Muscle of back (tissue), 11 donors: ENCODE measurements around the gene EXD2. TPM values are rescaled to one million over a fixed set of nuclear protein-coding genes. Genes with fewer than 3 reads are reported as not detected.
"Not testable (repeated sequence)": the region's sequence is repeated elsewhere in the genome, so short reads cannot be mapped to it uniquely, and the experiment has no call there.

ENCODE experiments used
- DNase-seq, 3 donors: peaks; one replicate each; pipeline versions ENCODE4 v3.0.0 to v3.0.0-alpha.2; 2013
- polyA plus RNA-seq, 10 donors: library from polyadenylated mRNA; unstranded; fragments of 120-200 nt; gene quantifications; one replicate each; pipeline ENCODE4 v1.2.1, GENCODE V29; 2013; ENCODE audit not compliant: insufficient read length in 10 of 10

The EXD2 gene
- polyA plus RNA-seq, 10 donors: 12.6 to 20.6 (median 15.9) TPM

GRCh38 chr14:69277356-69277755 lies 86.1 kb downstream of the EXD2 start:
- DNase-seq: not testable (repeated sequence)

- no peak for DNase-seq
Observed at GRCh38 chr14:69280746-69281291, 89.5 kb downstream of the EXD2 start.

DNA sequence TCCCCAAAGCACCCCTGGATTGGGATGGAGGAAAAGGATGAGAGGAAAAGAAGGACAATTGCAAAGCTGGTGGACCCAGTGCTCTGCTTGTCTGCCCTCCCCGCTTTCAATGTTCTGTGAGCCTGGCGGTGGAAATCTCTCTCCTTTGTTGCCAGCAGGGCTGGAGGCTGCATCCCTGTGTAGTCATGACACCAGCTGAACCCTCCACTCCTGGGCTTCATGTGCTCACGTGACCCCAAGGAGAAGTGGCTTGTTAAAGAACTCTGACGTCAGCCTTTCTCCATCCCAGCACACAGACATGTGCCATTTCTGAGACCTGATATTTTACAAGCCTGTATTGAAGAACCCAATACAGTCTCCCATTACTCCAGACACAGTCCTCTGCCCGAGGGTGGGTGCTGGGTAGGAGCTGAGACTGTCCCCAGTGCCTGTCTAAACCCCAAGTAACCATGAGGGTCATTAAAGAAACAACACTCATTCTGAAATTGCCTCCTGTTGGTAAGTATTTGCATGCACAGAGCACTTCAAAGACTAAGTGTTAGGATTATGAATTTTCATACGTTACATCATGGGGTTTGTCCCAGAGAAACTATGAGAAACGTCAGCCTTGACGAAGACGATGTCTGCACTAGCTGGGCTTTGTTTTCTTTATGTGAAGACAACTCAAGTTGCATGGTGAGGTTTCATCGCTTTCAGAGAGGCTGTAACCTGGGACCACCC lies 90.3 kb downstream of the EXD2 start:
- DNase-seq: no peak

GRCh38 chr14:69282448-69282847 lies 91.2 kb downstream of the EXD2 start:
- DNase-seq: no peak

DNA sequence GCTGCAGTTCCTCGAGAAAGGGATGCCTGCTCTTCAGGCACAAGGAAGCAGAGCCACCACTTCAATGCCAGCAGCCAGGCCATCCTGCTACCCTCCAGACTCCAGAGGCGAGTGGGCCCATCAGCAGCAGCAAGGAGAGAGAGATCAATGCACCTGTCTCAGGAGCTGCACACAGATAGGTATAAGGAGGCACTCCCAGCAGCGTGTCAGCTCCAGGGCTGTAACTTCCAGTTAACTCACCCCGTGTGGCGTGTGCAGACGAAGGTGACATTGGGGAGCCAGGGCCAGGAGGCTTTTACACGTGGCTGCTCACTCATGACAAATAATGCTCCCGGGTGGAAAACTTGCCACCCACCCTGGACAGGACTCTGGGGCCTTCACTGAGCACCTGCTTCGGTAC lies 92.9 kb downstream of the EXD2 start:
- no peak for DNase-seq

- DNase-seq: no peak
Observed at GRCh38 chr14:69285661-69286255, 94.5 kb downstream of the EXD2 start.

- DNase-seq: peak in 1 of 3 donors; percentile 45
Observed at GRCh38 chr14:69287098-69288010, 96.1 kb downstream of the EXD2 start.

DNA sequence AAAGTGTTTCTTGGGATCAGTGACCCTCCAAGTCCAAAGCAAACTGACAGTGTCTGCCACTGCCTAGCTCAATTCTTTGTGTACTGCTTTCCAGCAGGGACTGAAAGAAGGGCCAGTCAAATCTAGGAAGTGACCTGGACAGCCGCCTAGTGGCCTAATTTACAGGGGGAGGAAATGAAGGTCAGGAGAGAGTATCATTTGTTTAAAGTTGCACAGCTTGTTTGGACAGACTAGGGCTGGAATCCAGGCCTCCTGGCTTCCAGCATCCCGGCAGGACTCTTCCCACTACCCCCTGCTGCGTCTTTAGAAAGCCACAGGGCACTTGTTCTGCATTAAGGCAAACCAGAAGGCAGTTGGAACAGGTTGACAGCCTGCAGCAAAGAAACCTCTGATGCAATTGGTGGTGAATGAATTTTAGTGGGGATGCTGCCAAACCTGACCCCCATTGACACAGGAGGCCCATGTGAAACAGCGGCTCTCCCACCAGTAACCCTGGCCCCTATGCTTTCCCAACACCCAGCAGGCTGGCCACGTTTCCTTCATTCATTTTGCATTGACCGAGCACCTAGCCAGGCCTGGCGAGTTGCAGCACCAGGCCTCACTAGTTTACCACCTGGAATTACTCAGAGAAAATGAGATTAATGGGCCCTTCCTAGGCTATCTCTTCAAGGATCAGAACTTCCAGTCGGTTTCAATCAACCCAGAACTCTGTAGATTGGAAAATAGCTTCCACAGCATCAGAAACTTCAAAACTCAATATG lies 96.9 kb downstream of the EXD2 start:
- peak in 1 of 3 donors; percentile 43 for DNase-seq

DNA sequence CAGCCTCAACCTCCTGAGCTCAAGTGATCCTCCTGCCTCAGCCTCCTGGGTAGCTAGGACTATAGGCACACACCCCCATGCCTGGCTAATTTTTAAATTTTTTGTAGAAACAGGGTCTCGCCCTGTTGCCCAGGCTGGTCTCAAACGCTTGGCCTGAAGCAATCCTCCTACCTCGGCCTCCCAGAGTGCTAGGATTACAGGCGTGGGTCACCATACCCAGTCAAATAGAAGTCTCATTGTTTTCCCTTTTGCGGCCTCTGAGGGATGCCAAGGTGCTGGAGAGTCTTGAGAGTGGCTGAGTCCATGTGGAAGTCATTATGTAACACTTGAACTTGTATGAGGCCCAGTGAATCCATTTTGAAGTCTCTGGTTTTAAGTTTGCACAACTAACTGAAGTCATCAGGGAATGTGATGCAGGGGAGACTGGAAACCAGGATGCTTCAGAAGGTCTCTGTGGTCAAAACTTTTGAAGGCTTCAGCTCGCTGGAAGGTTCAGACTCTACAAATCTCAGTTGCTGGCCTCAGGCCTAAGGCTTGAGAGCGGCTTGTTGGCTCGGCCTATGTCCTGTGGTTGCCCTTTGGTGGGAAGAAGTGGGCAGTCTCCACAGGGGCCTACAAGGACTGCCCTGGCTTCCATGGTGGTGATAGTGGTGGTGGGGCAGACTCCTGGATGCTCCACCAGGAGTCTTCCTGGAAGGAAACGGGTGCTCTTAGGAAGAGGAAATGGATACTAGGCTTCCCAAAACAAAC lies 97.8 kb downstream of the EXD2 start:
- no peak for DNase-seq

- peak in 1 of 3 donors; percentile 55 for DNase-seq
Observed at GRCh38 chr14:69289811-69290520, 98.7 kb downstream of the EXD2 start.

DNA sequence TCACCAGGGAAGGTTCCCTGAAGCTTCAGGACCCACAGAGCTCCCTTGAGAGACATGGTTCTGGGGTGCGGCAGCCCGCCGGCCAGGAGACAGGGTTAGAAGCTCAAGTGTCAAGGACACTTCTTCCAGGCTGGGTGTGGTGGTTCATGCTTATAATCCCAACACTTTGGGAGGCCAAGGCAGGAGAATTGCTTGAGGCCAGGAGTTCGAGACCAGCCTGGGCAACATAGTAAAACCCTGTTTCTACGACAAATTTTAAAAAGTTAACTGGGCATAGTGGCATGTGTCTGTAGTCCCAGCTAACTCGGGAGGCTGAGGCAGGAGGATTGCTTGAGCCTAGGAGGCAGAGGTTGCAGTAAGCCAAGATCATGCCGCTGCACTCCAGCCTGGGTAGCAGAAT lies 99.6 kb downstream of the EXD2 start:
- not testable (repeated sequence) for DNase-seq

DNA sequence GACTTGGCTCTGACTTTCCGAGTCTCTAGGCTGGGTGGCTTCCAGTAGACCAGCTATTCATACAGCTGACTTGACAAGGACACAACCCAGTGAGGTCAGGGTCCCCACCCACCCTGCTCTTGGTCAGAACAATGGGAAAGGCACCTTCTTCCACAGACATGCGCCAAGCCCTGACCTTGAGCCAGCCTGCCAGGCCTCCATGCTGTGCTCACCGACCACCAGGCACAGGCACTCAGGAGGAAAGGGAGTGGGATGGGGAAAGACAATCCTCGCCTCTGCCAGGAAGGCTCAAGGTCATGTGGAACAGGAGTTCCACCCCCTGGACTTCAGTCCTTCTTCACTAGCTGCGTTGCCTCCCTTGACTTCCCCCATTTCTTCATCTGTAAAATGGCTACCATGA lies 100.1 kb downstream of the EXD2 start:
- no peak for DNase-seq

GRCh38 chr14:69291891-69292561 lies 100.7 kb downstream of the EXD2 start:
- DNase-seq: peak in 1 of 3 donors; percentile 25

Other genes starting within 250 kb of the EXD2 start
- 10 to 100 TPM; 37.5 to 58.3 (median 46.4) TPM for gene ACTN1, start 212.2 kb upstream of the EXD2 start, polyA plus RNA-seq
- gene DCAF5, start 38.4 kb upstream of the EXD2 start, polyA plus RNA-seq: 10 to 100 TPM; 35.6 to 47.0 (median 39.6) TPM
- 10 to 100 TPM; 20.6 to 45.8 (median 29.4) TPM for gene GALNT16, start 68.7 kb downstream of the EXD2 start, polyA plus RNA-seq
- gene ERH, start 206.8 kb downstream of the EXD2 start, polyA plus RNA-seq: 100 to 1,000 TPM; 153 to 216 (median 165) TPM
- 10 to 100 TPM; 26.9 to 39.2 (median 31.8) TPM for gene SLC39A9, start 207.2 kb downstream of the EXD2 start, polyA plus RNA-seq